Keratinocyte (primary cell): ENCODE results near the gene ARHGAP9. TPM values are rescaled to one million over a fixed set of nuclear protein-coding genes. Genes with fewer than 3 reads are reported as not detected.

ENCODE experiments used
- DNase-seq: peaks from one replicate; pipeline ENCODE4 v3.0.0-alpha.2; 2011; ENCODE audit warnings: low read depth, missing footprints, low spot score
- FAIRE-seq: peaks from 2 replicates; lab custom pipeline; 2011; peaks lifted over from hg19 to GRCh38; lab: Jason Lieb, UNC
- H2AFZ ChIP-seq: 2 replicates; pipeline ENCODE4 v1.6.0; 2012; ENCODE audit warnings: low read length, control low read depth, inconsistent platforms; ENCODE audit not compliant: control insufficient read depth
- H3K27ac ChIP-seq: 2 replicates; pipeline ENCODE4 v1.5.1; 2011; ENCODE audit warnings: low read length; ENCODE audit not compliant: control insufficient read depth, insufficient read depth
- H3K27me3 ChIP-seq: 3 replicates; pipeline ENCODE4 v1.6.0; 2011; ENCODE audit warnings: low read length; ENCODE audit not compliant: control insufficient read depth, insufficient read depth; ENCODE audit errors: extremely low read depth
- H3K36me3 ChIP-seq, 2 experiments: 2 replicates in 1 of 2; 3 replicates in 1 of 2; pipeline ENCODE4 v1.5.1; 2011; ENCODE audit warnings: low read length in 2 of 2, mild to moderate bottlenecking in 1 of 2; ENCODE audit not compliant: control insufficient read depth in 2 of 2, insufficient read depth in 2 of 2; ENCODE audit errors: extremely low read depth in 1 of 2
- H3K4me1 ChIP-seq: 3 replicates; pipeline ENCODE4 v1.5.1; 2011; ENCODE audit warnings: low read length; ENCODE audit not compliant: control insufficient read depth, insufficient read depth; ENCODE audit errors: extremely low read depth
- H3K4me2 ChIP-seq: 3 replicates; pipeline ENCODE4 v1.6.0; 2011; ENCODE audit warnings: low read depth, low read length; ENCODE audit not compliant: control insufficient read depth, insufficient read depth; ENCODE audit errors: extremely low read depth
- H3K4me3 ChIP-seq, 3 experiments: fragments of 200-600 bp in 1 of 3; sonication (generic) in 1 of 3; 2 replicates in 2 of 3; 3 replicates in 1 of 3; pipeline ENCODE4 v1.5.1; 2011 to 2016; ENCODE audit warnings: low read length in 3 of 3, mild to moderate bottlenecking in 3 of 3, control low read depth in 2 of 3, inconsistent platforms in 1 of 3, low read depth in 1 of 3, mixed read lengths in 1 of 3, mixed run types in 1 of 3, moderate library complexity in 1 of 3; ENCODE audit not compliant: control insufficient read depth in 2 of 3, insufficient read depth in 2 of 3; ENCODE audit errors: extremely low read depth in 1 of 3
- H3K79me2 ChIP-seq: 2 replicates; pipeline ENCODE4 v1.6.0; 2012; ENCODE audit warnings: low read length; ENCODE audit not compliant: control insufficient read depth, insufficient read depth
- H3K9ac ChIP-seq: 3 replicates; pipeline ENCODE4 v1.6.0; 2011; ENCODE audit warnings: low read length; ENCODE audit not compliant: control insufficient read depth, insufficient read depth; ENCODE audit errors: extremely low read depth
- H3K9me1 ChIP-seq: 3 replicates; pipeline ENCODE4 v1.6.0; 2011; ENCODE audit warnings: low read length; ENCODE audit not compliant: control insufficient read depth, insufficient read depth; ENCODE audit errors: extremely low read depth
- H3K9me3 ChIP-seq: 2 replicates; pipeline ENCODE4 v1.5.1; 2012; ENCODE audit warnings: low read depth, low read length; ENCODE audit not compliant: control insufficient read depth
- H4K20me1 ChIP-seq: 3 replicates; pipeline ENCODE4 v1.6.0; 2011; ENCODE audit warnings: low read length; ENCODE audit not compliant: control insufficient read depth, insufficient read depth; ENCODE audit errors: extremely low read depth
- CTCF ChIP-seq, 3 experiments: IDR thresholded peaks in 1 of 3; conservative IDR thresholded peaks in 1 of 3; optimal IDR thresholded peaks in 1 of 3; 2 replicates in 2 of 3; 3 replicates in 1 of 3; pipeline versions ENCODE3 to v1.5.1; 2011; ENCODE audit warnings: low read length in 3 of 3, mild to moderate bottlenecking in 3 of 3, moderate library complexity in 2 of 3, control low read depth in 1 of 3, inconsistent platforms in 1 of 3; ENCODE audit not compliant: insufficient read depth in 2 of 3; ENCODE audit errors: extremely low read depth in 1 of 3
- EZH2 ChIP-seq: IDR thresholded peaks from one replicate; pipeline ENCODE4 v1.6.1; 2012; ENCODE audit warnings: inconsistent platforms, mild to moderate bottlenecking, low read length, moderate library complexity
- dilution Hi-C: fragments of 300-500 bp; cut with MboI; formaldehyde crosslinking; loops from one replicate; pipeline ENCODE4 v1.7.0; 2020; ENCODE audit warnings: low sequenced_read_pairs; ENCODE audit not compliant: extremely low pct_ligation_motif_present
- polyA plus RNA-seq, 5 experiments: library from polyadenylated mRNA; depleted of rRNA in 3 of 5; stranded (reverse) in 3 of 5; stranded (forward) in 1 of 5; unstranded in 1 of 5; fragments of >200 nt; gene quantifications; 1 replicate in 1 of 5; 2 replicates in 3 of 5; 3 replicates in 1 of 5; pipeline versions ENCODE4 v1.2.1 to v1.2.3, GENCODE V29; 2011 to 2012; ENCODE audit warnings: missing spikeins in 2 of 5, low read depth in 1 of 5, low replicate concordance in 1 of 5

ARHGAP9 gene
- polyA plus RNA-seq, 1 donor (not counting 4 experiments of a cell fraction or from before 2014, with no cell fraction given), result not detected

GRCh38 chr12:57434517-57435223 lies 45.0 kb downstream of the ARHGAP9 start, which contains the start of gene INHBC:
Gene INHBC, plus strand, starts transcription at chr12:57434784. Its CDS starts 103 bp downstream, at chr12:57434887.
- FAIRE-seq (no peak), DNase-seq (no peak)
- no peaks in the 10 kb centered on the region for H3K9me3 ChIP-seq
- H2AFZ ChIP-seq, result no peak within 1 kb of the TSS
- H3K9ac ChIP-seq, result no peak within 1 kb of the TSS
- dilution Hi-C loops, result no loop called here
- H3K27ac ChIP-seq, result no peak within 1 kb of the TSS
- peaks cover 4% of the 10 kb centered on the region for H3K4me1 ChIP-seq
- no peaks in the 10 kb centered on the region for H4K20me1 ChIP-seq
- H3K79me2 ChIP-seq, result peaks cover 4% of the 10 kb centered on the region
- no peak within 1 kb of the TSS for H3K4me2 ChIP-seq
- no peaks in the 10 kb centered on the region for H3K9me1 ChIP-seq
- no peaks in the 10 kb centered on the region for H3K27me3 ChIP-seq
- no peak for TF ChIP-seq EZH2
- TF ChIP-seq CTCF (optimal IDR thresholded peaks at IDR 0.05 in 1 of 3, IDR thresholded peaks at IDR 0.05 in 1 of 3, conservative IDR thresholded peaks at IDR 0.05 in 1 of 3; ENCODE audit: extremely low read depth in 1 of 3, insufficient read depth in 2 of 3, low read length in 3 of 3), result no peak
- H3K4me3 ChIP-seq, result no peak within 1 kb of the TSS
- no peaks in the 10 kb centered on the region for H3K36me3 ChIP-seq

GRCh38 chr12:57433370-57433769 lies 46.3 kb downstream of the ARHGAP9 start:
- dilution Hi-C loops, result no loop called here
- H3K4me2 ChIP-seq, result no peak overlapping the region

More at GRCh38 chr12:57433370-57433769, 46.3 kb downstream of the ARHGAP9 start:
- H3K4me1 ChIP-seq, result peaks cover 9% of the 10 kb centered on the region
- H3K36me3 ChIP-seq, result no peaks in the 10 kb centered on the region
- H3K27ac ChIP-seq, result no peak overlapping the region
- no peaks in the 10 kb centered on the region for H4K20me1 ChIP-seq
- DNase-seq, result no peak
- no peak overlapping the region for H3K9ac ChIP-seq
- no peaks in the 10 kb centered on the region for H3K27me3 ChIP-seq
- H3K9me1 ChIP-seq, result no peaks in the 10 kb centered on the region
- TF ChIP-seq EZH2 (no peak), CTCF (optimal IDR thresholded peaks at IDR 0.05 in 1 of 3, IDR thresholded peaks at IDR 0.05 in 1 of 3, conservative IDR thresholded peaks at IDR 0.05 in 1 of 3; ENCODE audit: extremely low read depth in 1 of 3, insufficient read depth in 2 of 3, low read length in 3 of 3) (no peak)
- H3K9me3 ChIP-seq, result no peaks in the 10 kb centered on the region
- no peak for FAIRE-seq
- H2AFZ ChIP-seq, result no peak overlapping the region
- H3K79me2 ChIP-seq, result peaks cover 14% of the 10 kb centered on the region
- H3K4me3 ChIP-seq, result no peak overlapping the region
